ENCODE data around the gene LILRB5. TPM values are rescaled to one million over a fixed set of nuclear protein-coding genes. Genes with fewer than 3 reads are reported as not detected.

Gene LILRB5
- total and polyA plus RNA-seq, 2 of the 8 experiments (the other 6 are each of a cell fraction or from before 2014, with no cell fraction given), result 0.05 TPM; not detected in 1

DNA sequence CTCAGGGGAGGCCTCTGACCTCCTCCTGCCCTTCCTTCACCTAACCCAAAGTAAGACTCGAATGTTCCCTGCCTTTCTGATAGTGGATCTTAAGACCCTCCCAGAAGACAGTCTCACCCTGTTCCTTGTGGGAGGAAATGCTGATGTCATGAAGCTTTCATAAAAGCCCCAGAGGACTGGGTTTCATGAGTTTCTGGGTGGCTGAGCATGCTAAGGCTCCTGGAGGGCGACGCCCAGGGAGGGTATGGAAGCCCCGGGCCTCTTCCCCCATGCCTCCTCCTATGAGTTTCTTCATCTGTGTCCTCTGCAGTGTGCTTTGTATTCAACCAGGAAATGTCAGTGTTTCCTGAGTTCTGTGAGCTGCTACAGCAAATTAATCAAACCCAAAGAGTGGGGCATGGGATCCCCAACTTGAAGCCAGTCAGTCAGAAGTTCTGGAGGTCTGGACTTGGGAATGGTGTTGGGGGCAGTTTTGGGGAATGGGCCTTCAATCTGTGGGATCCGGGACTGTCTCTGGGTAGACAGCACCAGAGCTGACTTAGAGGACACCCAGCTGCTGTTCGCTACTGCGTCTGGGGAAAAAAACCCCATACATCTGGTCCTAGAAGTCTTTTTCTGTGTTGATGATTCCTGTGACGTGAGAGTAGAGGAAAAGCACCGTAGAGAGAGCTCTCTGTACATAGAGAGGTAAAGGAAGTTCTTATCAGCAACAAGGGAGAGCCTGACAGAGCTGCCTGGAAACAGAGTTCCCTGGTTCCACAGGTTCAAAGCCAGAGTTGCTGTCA, 25.8 kb upstream of the LILRB5 start:
- Histone ChIP-seq H2BK12ac (ENCODE audit: low read depth, low read length) (no peak overlapping the region), H3K4me3 (ENCODE audit: extremely low read depth in 1 of 4, insufficient read depth in 2 of 4, low read depth in 3 of 4, low read length in 4 of 4) (no peak overlapping the region), H3K4me2 (ENCODE audit: insufficient read depth in 1 of 2, low read depth in 2 of 2, low read length in 2 of 2) (no peak overlapping the region), H4K8ac (ENCODE audit: extremely low read depth, insufficient read depth, low read length) (no peak overlapping the region), H3K27me3 (replicated peaks in 1 of 4; ENCODE audit: control insufficient read depth in 3 of 4, extremely low read depth in 1 of 4, insufficient read depth in 3 of 4, low read length in 3 of 4) (no peaks in the 10 kb centered on the region; a peak in 1 of 7 replicates), H3K79me1 (ENCODE audit: low read depth, low read length) (no peaks in the 10 kb centered on the region), H4K5ac (ENCODE audit: insufficient read length, low read depth, low read length) (no peak overlapping the region), H3K56ac (replicated peaks; ENCODE audit: insufficient read length, low read depth, low read length) (no peak overlapping the region), H3K27ac (ENCODE audit: low read depth, low read length) (no peak overlapping the region), H3K23ac (ENCODE audit: insufficient read length) (no peak overlapping the region), H3K36me3 (ENCODE audit: control insufficient read depth in 2 of 4, insufficient read depth in 4 of 4, low read length in 3 of 4) (no peaks in the 10 kb centered on the region), H3K9ac (replicated peaks in 1 of 4; ENCODE audit: extremely low read depth in 1 of 4, low read depth in 3 of 4, low read length in 3 of 4) (no peak overlapping the region), H2BK120ac (replicated peaks; ENCODE audit: low read depth, low read length) (no peak overlapping the region), H4K91ac (replicated peaks; ENCODE audit: insufficient read length, low read length) (no peak overlapping the region), H2BK5ac (ENCODE audit: low read depth, low read length) (no peak overlapping the region), H3K18ac (ENCODE audit: extremely low read depth, low read length) (no peak overlapping the region), H3K9me3 (ENCODE audit: insufficient read depth in 2 of 2, low read depth in 1 of 2, low read length in 1 of 2) (peaks cover 0 to 4% of the 10 kb centered on the region in 2 experiments; a peak in 1 of 4 replicates), H3K14ac (ENCODE audit: insufficient read length) (no peak overlapping the region), H3K4ac (replicated peaks; ENCODE audit: insufficient read length, low read depth, low read length) (no peak overlapping the region), H2AFZ (ENCODE audit: low read length) (no peak overlapping the region), H3K4me1 (replicated peaks in 1 of 4; ENCODE audit: control insufficient read depth in 3 of 4, insufficient read depth in 4 of 4, low read length in 3 of 4) (no peaks in the 10 kb centered on the region), H3K23me2 (ENCODE audit: low read depth, low read length) (no peaks in the 10 kb centered on the region), H2BK15ac (ENCODE audit: low read length) (no peak overlapping the region), H2BK20ac (ENCODE audit: low read length) (no peak overlapping the region), H2AK5ac (ENCODE audit: low read depth, low read length) (no peak overlapping the region), H3K79me2 (ENCODE audit: control insufficient read depth in 1 of 2, insufficient read depth in 2 of 2, low read length in 2 of 2) (no peaks in the 10 kb centered on the region), H4K20me1 (replicated peaks in 1 of 2; ENCODE audit: control insufficient read depth in 1 of 2, insufficient read depth in 2 of 2, low read length in 2 of 2) (no peaks in the 10 kb centered on the region)
- POLR2A ChIA-PET (ENCODE audit: partially characterized antibody), result interaction anchor here (0.7 to 1.0 kb wide), 2 partner anchors 78 to 114 kb away, joined by 3 read pairs; no protein-coding TSS in a partner anchor
- no peak for FAIRE-seq
- CTCF ChIA-PET (ENCODE audit: partially characterized antibody), result interaction anchor here (0.7 to 1.8 kb wide), 2 partner anchors 15 to 16 kb away, joined by 4 to 5 read pairs; no protein-coding TSS in a partner anchor
- WGBS, 2 experiments (ENCODE audit: extremely low coverage in 1 of 2, insufficient coverage in 1 of 2, insufficient read length in 1 of 2, insufficient replicate concordance in 2 of 2, low coverage in 1 of 2, low lambda C conversion rate in 2 of 2, missing lambda C conversion rate in 1 of 2), result 81% methylated on average over 9 of the region's 9 CpGs; no CpG with 5 or more reads in 1 of the 2 experiments
- DNase-seq (ENCODE audit: low read depth in 1 of 2, low spot score in 2 of 2), result no peak
- TF ChIP-seq SRF (IDR thresholded peaks at IDR 0.05; ENCODE audit: low read depth, low read length) (no peak), FOSL1 (IDR thresholded peaks at IDR 0.05; ENCODE audit: insufficient read depth, low read depth, low read length) (no peak), CEBPB (IDR thresholded peaks at IDR 0.05; ENCODE audit: low read depth, low read length) (no peak), SP1 (IDR thresholded peaks at IDR 0.05; ENCODE audit: low read depth, low read length) (no peak), TEAD4 (IDR thresholded peaks at IDR 0.05; ENCODE audit: low read depth, low read length) (no peak), SIRT6 (IDR thresholded peaks at IDR 0.05; ENCODE audit: low read length) (no peak), POLR2AphosphoS5 (IDR thresholded peaks at IDR 0.05; ENCODE audit: low read depth, low read length) (no peak), ZNF274 (IDR thresholded peaks at IDR 0.05; ENCODE audit: borderline replicate concordance, extremely low read depth, low read length) (no peak)
- TF ChIP-seq, protein P1, sequence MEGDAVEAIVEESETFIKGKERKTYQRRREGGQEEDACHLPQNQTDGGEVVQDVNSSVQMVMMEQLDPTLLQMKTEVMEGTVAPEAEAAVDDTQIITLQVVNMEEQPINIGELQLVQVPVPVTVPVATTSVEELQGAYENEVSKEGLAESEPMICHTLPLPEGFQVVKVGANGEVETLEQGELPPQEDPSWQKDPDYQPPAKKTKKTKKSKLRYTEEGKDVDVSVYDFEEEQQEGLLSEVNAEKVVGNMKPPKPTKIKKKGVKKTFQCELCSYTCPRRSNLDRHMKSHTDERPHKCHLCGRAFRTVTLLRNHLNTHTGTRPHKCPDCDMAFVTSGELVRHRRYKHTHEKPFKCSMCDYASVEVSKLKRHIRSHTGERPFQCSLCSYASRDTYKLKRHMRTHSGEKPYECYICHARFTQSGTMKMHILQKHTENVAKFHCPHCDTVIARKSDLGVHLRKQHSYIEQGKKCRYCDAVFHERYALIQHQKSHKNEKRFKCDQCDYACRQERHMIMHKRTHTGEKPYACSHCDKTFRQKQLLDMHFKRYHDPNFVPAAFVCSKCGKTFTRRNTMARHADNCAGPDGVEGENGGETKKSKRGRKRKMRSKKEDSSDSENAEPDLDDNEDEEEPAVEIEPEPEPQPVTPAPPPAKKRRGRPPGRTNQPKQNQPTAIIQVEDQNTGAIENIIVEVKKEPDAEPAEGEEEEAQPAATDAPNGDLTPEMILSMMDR (IDR thresholded peaks at IDR 0.05; ENCODE audit: control extremely low read depth in 1 of 3, insufficient read depth in 1 of 3, low read depth in 1 of 3, low read length in 3 of 3), result no peak
- TF ChIP-seq, protein P2, sequence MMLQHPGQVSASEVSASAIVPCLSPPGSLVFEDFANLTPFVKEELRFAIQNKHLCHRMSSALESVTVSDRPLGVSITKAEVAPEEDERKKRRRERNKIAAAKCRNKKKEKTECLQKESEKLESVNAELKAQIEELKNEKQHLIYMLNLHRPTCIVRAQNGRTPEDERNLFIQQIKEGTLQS (IDR thresholded peaks at IDR 0.05; ENCODE audit: insufficient read depth, low read depth, low read length), result no peak

Data from H1 (cell line).